Parietal lobe (tissue), 1 donor: Measurements from ENCODE around the gene OR9A4. TPM values are rescaled to one million over a fixed set of nuclear protein-coding genes. Genes with fewer than 3 reads are reported as not detected.

ENCODE experiments used
- total RNA-seq: library from RNA; depleted of rRNA; stranded (reverse); fragments of >200 nt; gene quantifications from one replicate; pipeline ENCODE4 v1.2.3, GENCODE V29; 2014

Gene OR9A4, protein sequence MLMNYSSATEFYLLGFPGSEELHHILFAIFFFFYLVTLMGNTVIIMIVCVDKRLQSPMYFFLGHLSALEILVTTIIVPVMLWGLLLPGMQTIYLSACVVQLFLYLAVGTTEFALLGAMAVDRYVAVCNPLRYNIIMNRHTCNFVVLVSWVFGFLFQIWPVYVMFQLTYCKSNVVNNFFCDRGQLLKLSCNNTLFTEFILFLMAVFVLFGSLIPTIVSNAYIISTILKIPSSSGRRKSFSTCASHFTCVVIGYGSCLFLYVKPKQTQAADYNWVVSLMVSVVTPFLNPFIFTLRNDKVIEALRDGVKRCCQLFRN
- not detected for total RNA-seq

DNA sequence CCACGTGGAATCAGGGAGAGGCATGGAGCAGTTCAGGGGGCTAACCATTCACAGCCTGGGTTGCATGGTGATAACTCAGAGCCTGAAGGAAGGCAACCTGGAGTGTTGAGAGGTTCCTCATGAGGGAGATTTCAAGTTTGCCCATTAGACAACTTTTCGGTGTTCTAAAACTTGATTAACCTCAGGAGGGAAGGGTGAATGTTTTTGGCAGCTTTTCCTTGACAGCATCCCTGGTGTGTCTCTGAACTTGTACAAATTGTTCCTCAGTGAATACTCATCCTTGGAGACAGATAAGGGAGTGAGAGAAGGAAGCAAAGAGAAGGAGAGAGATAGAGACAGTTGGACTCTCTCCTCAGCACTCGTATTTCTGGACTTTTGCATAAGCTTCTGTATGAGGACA is at the start of gene OR9A4:
TSS of gene OR9A4 (plus strand) at position 301 of the 400 bp plus-strand sequence. CDS start 2,477 bp downstream, outside the sequence.

GRCh38 chr7:141946796-141947195 is 30.6 kb downstream of the OR9A4 start, which contains the start of gene CLEC5A:
Gene CLEC5A (minus strand): TSS chr7:141946974. CDS start chr7:141946292, 682 bp downstream.

Other genes with a start within 250 kb of the OR9A4 start
- 66.4 TPM for gene DENND11, start 214.2 kb upstream of the OR9A4 start, total RNA-seq
- gene WEE2, start 208.0 kb upstream of the OR9A4 start, total RNA-seq, result 1.3 TPM
- 86.7 TPM for gene SSBP1, start 178.0 kb upstream of the OR9A4 start, total RNA-seq
- 24.1 TPM for gene TAS2R3, start 152.3 kb upstream of the OR9A4 start, total RNA-seq
- gene TAS2R4, start 139.7 kb upstream of the OR9A4 start, total RNA-seq, result 16.6 TPM
- gene TAS2R5, start 126.2 kb upstream of the OR9A4 start, total RNA-seq, result 13.5 TPM
- not detected for gene PRSS37, start 74.9 kb upstream of the OR9A4 start, total RNA-seq
- gene CLEC5A, start 30.6 kb downstream of the OR9A4 start, total RNA-seq, result not detected
- not detected for gene TAS2R38, start 57.4 kb downstream of the OR9A4 start, total RNA-seq
- 0.63 TPM for gene MGAM, start 79.5 kb downstream of the OR9A4 start, total RNA-seq
- 0.31 TPM for gene MGAM2, start 195.3 kb downstream of the OR9A4 start, total RNA-seq